Progenitor cell of endocrine pancreas (in vitro differentiated cells): ENCODE results near the gene ADPRHL1. TPM values are rescaled to one million over a fixed set of nuclear protein-coding genes. Genes with fewer than 3 reads are reported as not detected.
A peak's percentile ranks its signal among the peaks of the same experiment; 100 is the strongest.

Experiments used
- DNase-seq: peaks from one replicate; pipeline ENCODE4 v3.0.0; 2021; ENCODE audit warnings: low spot score; ENCODE audit not compliant: unreplicated experiment
- H3K27ac Mint-ChIP-seq: 2 replicates; pipeline ENCODE4 v1.8.0; 2021; ENCODE audit warnings: mild to moderate bottlenecking, moderate library complexity, mixed read lengths
- H3K27me3 Mint-ChIP-seq: 2 replicates; pipeline ENCODE4 v1.8.0; 2021; ENCODE audit warnings: mixed read lengths
- H3K36me3 Mint-ChIP-seq: 2 replicates; pipeline ENCODE4 v1.8.0; 2022; ENCODE audit warnings: mixed read lengths; ENCODE audit not compliant: insufficient read depth
- H3K4me1 Mint-ChIP-seq: 2 replicates; pipeline ENCODE4 v1.8.0; 2021; ENCODE audit warnings: low read depth, mixed read lengths
- H3K4me3 Mint-ChIP-seq: 2 replicates; pipeline ENCODE4 v1.8.0; 2021; ENCODE audit warnings: low read depth, mild to moderate bottlenecking, moderate library complexity, mixed read lengths
- H3K9me3 Mint-ChIP-seq: 2 replicates; pipeline ENCODE4 v1.8.0; 2021; ENCODE audit warnings: low read depth, mixed read lengths
- CTCF ChIP-seq: fragments of 200-600 bp; sonication (generic); IDR thresholded peaks from one replicate; pipeline ENCODE4 v1.5.0; 2021; ENCODE audit warnings: antibody characterized with exemption, mild to moderate bottlenecking; ENCODE audit not compliant: unreplicated experiment
- total RNA-seq: library from RNA; stranded (reverse); gene quantifications from 2 replicates; pipeline ENCODE4 v1.2.1, GENCODE V29; 2021

Gene ADPRHL1
- total RNA-seq, 1 donor from 2014 or later = 6.8 TPM

GRCh38 chr13:113422807-113423519, 30.3 kb downstream of the ADPRHL1 start:
- Mint-ChIP-seq H3K4me1 (peaks cover 2% of the 10 kb centered on the region), H3K27me3 (no peaks in the 10 kb centered on the region), H3K9me3 (no peaks in the 10 kb centered on the region), H3K4me3 (no peak overlapping the region), H3K36me3 (peaks cover 12% of the 10 kb centered on the region), H3K27ac (no peak overlapping the region)
- no peak for TF ChIP-seq CTCF
- no peak for DNase-seq

- peaks cover 12% of the 10 kb centered on the region for H3K36me3 Mint-ChIP-seq
- no peak for DNase-seq
- TF ChIP-seq CTCF = no peak
- H3K4me1 Mint-ChIP-seq = peaks cover 7% of the 10 kb centered on the region
- H3K4me3 Mint-ChIP-seq = no peak overlapping the region
- no peaks in the 10 kb centered on the region for H3K27me3 Mint-ChIP-seq
- H3K9me3 Mint-ChIP-seq = no peaks in the 10 kb centered on the region
- H3K27ac Mint-ChIP-seq = peak overlapping the region; percentile 10
These were observed 31.5 kb downstream of the ADPRHL1 start for GRCh38 chr13:113421673-113422270.

GRCh38 chr13:113420833-113421600, 32.3 kb downstream of the ADPRHL1 start:
- Mint-ChIP-seq H3K27me3 (no peaks in the 10 kb centered on the region), H3K4me3 (no peak overlapping the region), H3K4me1 (peaks cover 7% of the 10 kb centered on the region), H3K36me3 (peaks cover 12% of the 10 kb centered on the region), H3K9me3 (no peaks in the 10 kb centered on the region), H3K27ac (no peak overlapping the region)
- DNase-seq = no peak
- TF ChIP-seq CTCF = no peak

- H3K4me1 Mint-ChIP-seq = peaks cover 7% of the 10 kb centered on the region
- peak overlapping the region; percentile 20 for H3K27ac Mint-ChIP-seq
- DNase-seq = no peak
- no peaks in the 10 kb centered on the region for H3K9me3 Mint-ChIP-seq
- no peak for TF ChIP-seq CTCF
- peaks cover 12% of the 10 kb centered on the region for H3K36me3 Mint-ChIP-seq
- H3K4me3 Mint-ChIP-seq = no peak overlapping the region
- H3K27me3 Mint-ChIP-seq = no peaks in the 10 kb centered on the region
These were observed 33.1 kb downstream of the ADPRHL1 start for GRCh38 chr13:113420232-113420631.

GRCh38 chr13:113419531-113420193, 33.6 kb downstream of the ADPRHL1 start:
- no peak overlapping the region for H3K27ac Mint-ChIP-seq
- peaks cover 7% of the 10 kb centered on the region for H3K4me1 Mint-ChIP-seq
- no peak for TF ChIP-seq CTCF
- peaks cover 12% of the 10 kb centered on the region for H3K36me3 Mint-ChIP-seq
- no peaks in the 10 kb centered on the region for H3K27me3 Mint-ChIP-seq
- DNase-seq = no peak
- H3K9me3 Mint-ChIP-seq = no peaks in the 10 kb centered on the region
- no peak overlapping the region for H3K4me3 Mint-ChIP-seq
